Activated effector memory CD4-positive, alpha-beta T cell treated with Interleukin-2 at 50 U/mL for 16 hours (primary cell): ENCODE measurements around the gene CLCN6.
A peak's percentile ranks its signal among the peaks of the same experiment; 100 is the strongest.

ENCODE experiments used
- DNase-seq: peaks from one replicate; pipeline ENCODE4 v3.0.0-alpha.2; 2020

Gene CLCN6

GRCh38 chr1:11805422-11806306, at the start of gene CLCN6, which contains the start of gene MTHFR:
TSS of gene CLCN6 (plus strand) at chr1:11806191. CDS start at chr1:11806263, 72 bp downstream.
TSS of gene MTHFR (minus strand) at chr1:11805964. CDS start at chr1:11803116, 2,848 bp downstream.
- peak; percentile 98 for DNase-seq

- no peak for DNase-seq
These were observed 48.9 kb upstream of the CLCN6 start for GRCh38 chr1:11757047-11757446.

GRCh38 chr1:11759791-11760190, 46.2 kb upstream of the CLCN6 start:
- no peak for DNase-seq

- DNase-seq = no peak
These were observed 44.7 kb upstream of the CLCN6 start for GRCh38 chr1:11761285-11761684.

GRCh38 chr1:11761988-11762406, 44.0 kb upstream of the CLCN6 start, which contains the start of gene C1orf167:
TSS of gene C1orf167 (plus strand) at chr1:11762193. CDS start at chr1:11764401, 2,208 bp downstream.
- no peak for DNase-seq

- DNase-seq = no peak
These were observed 41.9 kb upstream of the CLCN6 start for GRCh38 chr1:11764115-11764514.

- no peak for DNase-seq
These were observed 41.5 kb upstream of the CLCN6 start for GRCh38 chr1:11764519-11764918.

GRCh38 chr1:11765661-11766428, 40.1 kb upstream of the CLCN6 start:
- DNase-seq = no peak

- no peak for DNase-seq
These were observed 39.6 kb upstream of the CLCN6 start for GRCh38 chr1:11766429-11766776.

- DNase-seq = no peak
These were observed 37.9 kb upstream of the CLCN6 start for GRCh38 chr1:11767922-11768704.

- DNase-seq = no peak
These were observed 37.2 kb upstream of the CLCN6 start for GRCh38 chr1:11768821-11769220.

GRCh38 chr1:11769274-11769673, 36.7 kb upstream of the CLCN6 start:
- DNase-seq = no peak

- no peak for DNase-seq
These were observed 36.0 kb upstream of the CLCN6 start for GRCh38 chr1:11770011-11770410.

- DNase-seq = no peak
These were observed 34.4 kb upstream of the CLCN6 start for GRCh38 chr1:11771481-11772043.

- no peak for DNase-seq
These were observed 33.5 kb upstream of the CLCN6 start for GRCh38 chr1:11772458-11772857.

GRCh38 chr1:11774753-11775152, 31.2 kb upstream of the CLCN6 start:
- DNase-seq = no peak

- no peak for DNase-seq
These were observed 28.2 kb upstream of the CLCN6 start for GRCh38 chr1:11777658-11778322.

GRCh38 chr1:11778336-11778735, 27.7 kb upstream of the CLCN6 start:
- no peak for DNase-seq

GRCh38 chr1:11778844-11779623, 27.0 kb upstream of the CLCN6 start:
- no peak for DNase-seq

GRCh38 chr1:11779715-11780379, 26.1 kb upstream of the CLCN6 start:
- DNase-seq = no peak
